ENCODE measurements around the gene LMX1A. TPM values are rescaled to one million over a fixed set of nuclear protein-coding genes. Genes with fewer than 3 reads are reported as not detected.

The LMX1A gene
- total RNA-seq = 0.05 TPM
- 0.11 TPM for polyA plus RNA-seq
- long read RNA-seq, donor 1 = 0 reads
- long read RNA-seq, donor 2 = 0 reads
- long read RNA-seq, donor 3 = 0 reads
- long read RNA-seq, donor 4 = 0 reads
- long read RNA-seq, donor 5 = 0 reads
- long read RNA-seq, donor 6 = 0 reads
- long read RNA-seq, donor 7 = 0 reads
- long read RNA-seq, donor 8 = 0 reads
- long read RNA-seq, donor 9 = 0 reads
- long read RNA-seq, donor 10 = 0 reads

GRCh38 chr1:165355977-165356811 is at the start of gene LMX1A:
Gene LMX1A (minus strand): TSS chr1:165356715. CDS start chr1:165355559, 1,156 bp downstream.
- Histone ChIP-seq H3K36me3 (ENCODE audit: control insufficient read depth in 2 of 2, insufficient read depth in 2 of 2, low read length in 1 of 2) (no peaks in the 10 kb centered on the region), H3K9me3 (ENCODE audit: control insufficient read depth in 2 of 2, insufficient read depth in 1 of 2, low read length in 1 of 2) (peaks cover 0 to 2% of the 10 kb centered on the region in 2 donors), H3K27ac (ENCODE audit: low read depth in 1 of 2, low read length in 1 of 2) (no peak within 1 kb of the TSS), H3K27me3 (ENCODE audit: control insufficient read depth in 2 of 2, insufficient read depth in 1 of 2, low read length in 1 of 2) (peaks cover 75 to 85% of the 10 kb centered on the region in 2 donors), H3K4me3 (ENCODE audit: low read length in 2 of 2) (peak within 1 kb of the TSS in 1 of 2 donors; percentile 7), H3K4me1 (ENCODE audit: control insufficient read depth in 2 of 2, insufficient read depth in 2 of 2, low read length in 2 of 2) (no peaks in the 10 kb centered on the region)
- DNase-seq (ENCODE audit: low read depth in 6 of 9, low spot score in 9 of 9) = no peak
- WGBS = 3% methylated on average over 88 of the region's 88 CpGs

- H3K36me3 ChIP-seq (ENCODE audit: control insufficient read depth in 2 of 2, insufficient read depth in 2 of 2, low read length in 1 of 2) = no peaks in the 10 kb centered on the region
- 39% methylated on average over 3 of the region's 3 CpGs for WGBS
- H3K4me3 ChIP-seq (ENCODE audit: low read length in 2 of 2) = no peak overlapping the region
- no peaks in the 10 kb centered on the region for H3K9me3 ChIP-seq (ENCODE audit: control insufficient read depth in 2 of 2, insufficient read depth in 1 of 2, low read length in 1 of 2)
- no peaks in the 10 kb centered on the region for H3K4me1 ChIP-seq (ENCODE audit: control insufficient read depth in 2 of 2, insufficient read depth in 2 of 2, low read length in 2 of 2)
- no peak overlapping the region for H3K27ac ChIP-seq (ENCODE audit: low read depth in 1 of 2, low read length in 1 of 2)
- DNase-seq (ENCODE audit: low read depth in 6 of 9, low spot score in 9 of 9) = no peak
- H3K27me3 ChIP-seq (ENCODE audit: control insufficient read depth in 2 of 2, insufficient read depth in 1 of 2, low read length in 1 of 2) = peaks cover 4 to 34% of the 10 kb centered on the region in 2 donors
Observed at GRCh38 chr1:165403835-165404482, 47.4 kb upstream of the LMX1A start.

- H3K27ac ChIP-seq (ENCODE audit: low read depth in 1 of 2, low read length in 1 of 2) = no peak overlapping the region
- H3K4me1 ChIP-seq (ENCODE audit: control insufficient read depth in 2 of 2, insufficient read depth in 2 of 2, low read length in 2 of 2) = no peaks in the 10 kb centered on the region
- WGBS = 94% methylated on average over 4 of the region's 4 CpGs
- H3K9me3 ChIP-seq (ENCODE audit: control insufficient read depth in 2 of 2, insufficient read depth in 1 of 2, low read length in 1 of 2) = no peaks in the 10 kb centered on the region
- DNase-seq (ENCODE audit: low read depth in 6 of 9, low spot score in 9 of 9) = no peak
- H3K4me3 ChIP-seq (ENCODE audit: low read length in 2 of 2) = no peak overlapping the region
- no peaks in the 10 kb centered on the region for H3K36me3 ChIP-seq (ENCODE audit: control insufficient read depth in 2 of 2, insufficient read depth in 2 of 2, low read length in 1 of 2)
- peaks cover 14 to 44% of the 10 kb centered on the region in 2 donors for H3K27me3 ChIP-seq (ENCODE audit: control insufficient read depth in 2 of 2, insufficient read depth in 1 of 2, low read length in 1 of 2)
Observed at GRCh38 chr1:165402517-165403111, 46.1 kb upstream of the LMX1A start.

DNA sequence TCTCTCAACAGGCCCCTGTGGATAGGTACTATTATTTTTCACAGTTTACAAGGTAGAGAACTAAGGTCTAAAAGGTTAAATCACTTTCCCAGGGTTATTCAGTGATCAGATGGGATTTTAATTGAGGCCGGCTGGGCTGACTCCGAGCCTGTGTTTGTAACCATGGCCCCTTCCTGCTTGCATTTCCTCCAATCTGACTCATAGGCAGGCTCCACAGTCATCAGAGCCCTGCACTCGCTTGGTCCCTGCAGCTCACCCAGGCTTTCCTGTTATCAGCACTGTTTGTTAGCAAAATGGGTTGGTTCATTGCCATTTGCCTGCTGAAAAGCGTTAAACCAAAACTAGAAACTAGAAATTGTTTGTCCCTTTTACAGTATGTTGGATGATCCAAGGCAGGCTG is 41.4 kb upstream of the LMX1A start:
- Histone ChIP-seq H3K36me3 (ENCODE audit: control insufficient read depth in 2 of 2, insufficient read depth in 2 of 2, low read length in 1 of 2) (no peaks in the 10 kb centered on the region), H3K27me3 (ENCODE audit: control insufficient read depth in 2 of 2, insufficient read depth in 1 of 2, low read length in 1 of 2) (peaks cover 45 to 76% of the 10 kb centered on the region in 2 donors), H3K4me3 (ENCODE audit: low read length in 2 of 2) (no peak overlapping the region), H3K4me1 (ENCODE audit: control insufficient read depth in 2 of 2, insufficient read depth in 2 of 2, low read length in 2 of 2) (peaks cover 6% of the 10 kb centered on the region in 2 donors), H3K27ac (ENCODE audit: low read depth in 1 of 2, low read length in 1 of 2) (no peak overlapping the region), H3K9me3 (ENCODE audit: control insufficient read depth in 2 of 2, insufficient read depth in 1 of 2, low read length in 1 of 2) (no peaks in the 10 kb centered on the region)
- 23% methylated on average over 4 of the region's 4 CpGs for WGBS
- no peak for DNase-seq (ENCODE audit: low read depth in 6 of 9, low spot score in 9 of 9)

DNA sequence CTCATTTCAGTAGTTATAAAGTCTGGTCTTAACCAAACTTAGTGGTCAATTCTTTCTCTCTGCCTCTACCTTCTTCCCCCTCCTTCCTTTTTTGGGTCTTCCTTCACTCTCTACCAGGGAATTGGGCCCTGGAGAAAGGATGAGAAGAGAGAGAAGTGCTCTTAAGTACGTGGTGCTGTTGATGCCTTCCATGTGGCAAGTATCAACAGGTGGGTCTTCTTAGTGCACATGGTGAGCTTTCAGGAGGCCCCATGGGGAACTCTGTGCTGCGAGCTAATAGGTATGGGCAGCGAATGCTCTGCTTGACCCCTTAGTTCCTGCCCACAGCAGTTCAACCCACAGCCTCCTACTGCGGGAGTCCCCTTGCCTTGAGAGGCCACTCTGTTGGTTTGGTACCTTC is 39.4 kb upstream of the LMX1A start:
- DNase-seq (ENCODE audit: low read depth in 6 of 9, low spot score in 9 of 9) = no peak
- H3K9me3 ChIP-seq (ENCODE audit: control insufficient read depth in 2 of 2, insufficient read depth in 1 of 2, low read length in 1 of 2) = no peaks in the 10 kb centered on the region
- H3K4me3 ChIP-seq (ENCODE audit: low read length in 2 of 2) = no peak overlapping the region
- peaks cover 61 to 84% of the 10 kb centered on the region in 2 donors for H3K27me3 ChIP-seq (ENCODE audit: control insufficient read depth in 2 of 2, insufficient read depth in 1 of 2, low read length in 1 of 2)
- peak overlapping the region; percentile 20 to 44 for H3K27ac ChIP-seq (ENCODE audit: low read depth in 1 of 2, low read length in 1 of 2)
- H3K4me1 ChIP-seq (ENCODE audit: control insufficient read depth in 2 of 2, insufficient read depth in 2 of 2, low read length in 2 of 2) = peaks cover 7 to 10% of the 10 kb centered on the region in 2 donors
- H3K36me3 ChIP-seq (ENCODE audit: control insufficient read depth in 2 of 2, insufficient read depth in 2 of 2, low read length in 1 of 2) = no peaks in the 10 kb centered on the region
- WGBS = 89% methylated on average over 4 of the region's 4 CpGs

DNA sequence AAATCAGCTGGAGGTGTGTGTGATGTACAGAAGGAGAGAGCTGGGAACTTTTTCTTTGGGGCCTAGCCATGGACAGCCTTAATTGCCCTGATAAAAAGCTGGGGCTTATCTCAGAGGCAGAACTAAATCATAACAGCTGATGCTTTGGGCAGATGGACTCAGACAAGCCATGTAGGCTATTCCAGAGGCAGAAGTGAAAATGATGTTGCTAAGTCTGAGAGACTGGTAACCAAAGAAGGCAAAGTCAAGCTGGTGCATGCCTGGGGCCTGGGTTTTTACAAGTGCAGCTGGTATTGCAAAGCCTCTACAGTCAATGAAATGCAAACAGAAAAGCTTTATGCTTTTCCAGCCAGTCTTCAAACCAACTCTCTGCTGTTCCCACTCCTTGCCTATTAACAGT is 39.0 kb upstream of the LMX1A start:
- H3K27ac ChIP-seq (ENCODE audit: low read depth in 1 of 2, low read length in 1 of 2) = no peak overlapping the region
- H3K4me1 ChIP-seq (ENCODE audit: control insufficient read depth in 2 of 2, insufficient read depth in 2 of 2, low read length in 2 of 2) = peaks cover 7 to 10% of the 10 kb centered on the region in 2 donors
- DNase-seq (ENCODE audit: low read depth in 6 of 9, low spot score in 9 of 9) = peak in 2 of 9 donors; percentile 3 to 28
- H3K4me3 ChIP-seq (ENCODE audit: low read length in 2 of 2) = no peak overlapping the region
- H3K27me3 ChIP-seq (ENCODE audit: control insufficient read depth in 2 of 2, insufficient read depth in 1 of 2, low read length in 1 of 2) = peaks cover 63 to 81% of the 10 kb centered on the region in 2 donors
- H3K36me3 ChIP-seq (ENCODE audit: control insufficient read depth in 2 of 2, insufficient read depth in 2 of 2, low read length in 1 of 2) = no peaks in the 10 kb centered on the region
- no peaks in the 10 kb centered on the region for H3K9me3 ChIP-seq (ENCODE audit: control insufficient read depth in 2 of 2, insufficient read depth in 1 of 2, low read length in 1 of 2)

- Histone ChIP-seq H3K4me3 (ENCODE audit: low read length in 2 of 2) (no peak overlapping the region), H3K4me1 (ENCODE audit: control insufficient read depth in 2 of 2, insufficient read depth in 2 of 2, low read length in 2 of 2) (peaks cover 7 to 10% of the 10 kb centered on the region in 2 donors), H3K27me3 (ENCODE audit: control insufficient read depth in 2 of 2, insufficient read depth in 1 of 2, low read length in 1 of 2) (peaks cover 72 to 77% of the 10 kb centered on the region in 2 donors), H3K36me3 (ENCODE audit: control insufficient read depth in 2 of 2, insufficient read depth in 2 of 2, low read length in 1 of 2) (no peaks in the 10 kb centered on the region), H3K27ac (ENCODE audit: low read depth in 1 of 2, low read length in 1 of 2) (no peak overlapping the region), H3K9me3 (ENCODE audit: control insufficient read depth in 2 of 2, insufficient read depth in 1 of 2, low read length in 1 of 2) (no peaks in the 10 kb centered on the region)
- DNase-seq (ENCODE audit: low read depth in 6 of 9, low spot score in 9 of 9) = peak; percentile 76 to 95 (median 84)
- 16% methylated on average over 19 of the region's 19 CpGs for WGBS
Observed at GRCh38 chr1:165392634-165393571, 36.4 kb upstream of the LMX1A start.

GRCh38 chr1:165389609-165390008 is 33.1 kb upstream of the LMX1A start:
- Histone ChIP-seq H3K9me3 (ENCODE audit: control insufficient read depth in 2 of 2, insufficient read depth in 1 of 2, low read length in 1 of 2) (no peaks in the 10 kb centered on the region), H3K4me1 (ENCODE audit: control insufficient read depth in 2 of 2, insufficient read depth in 2 of 2, low read length in 2 of 2) (peaks cover 7 to 10% of the 10 kb centered on the region in 2 donors), H3K27me3 (ENCODE audit: control insufficient read depth in 2 of 2, insufficient read depth in 1 of 2, low read length in 1 of 2) (peaks cover 55% of the 10 kb centered on the region in 2 donors), H3K27ac (ENCODE audit: low read depth in 1 of 2, low read length in 1 of 2) (no peak overlapping the region), H3K4me3 (ENCODE audit: low read length in 2 of 2) (no peak overlapping the region), H3K36me3 (ENCODE audit: control insufficient read depth in 2 of 2, insufficient read depth in 2 of 2, low read length in 1 of 2) (no peaks in the 10 kb centered on the region)
- WGBS = 89% methylated on average over 2 of the region's 2 CpGs
- DNase-seq (ENCODE audit: low read depth in 6 of 9, low spot score in 9 of 9) = no peak
